Endodermal cell (in vitro differentiated cells): ENCODE measurements around the gene PYROXD2. TPM values are rescaled to one million over a fixed set of nuclear protein-coding genes. Genes with fewer than 3 reads are reported as not detected.

Source experiments
- DNase-seq: peaks from one replicate; pipeline ENCODE4 v3.0.0-alpha.2; 2017
- H3K27ac ChIP-seq: 2 replicates; pipeline ENCODE4 v1.5.1; 2013; ENCODE audit warnings: mild to moderate bottlenecking, low read depth, low read length, moderate library complexity
- H3K27me3 ChIP-seq: 2 replicates; pipeline ENCODE4 v1.6.1; 2013; ENCODE audit warnings: mild to moderate bottlenecking, low read length, moderate library complexity; ENCODE audit not compliant: insufficient read depth, control insufficient read depth, poor library complexity, severe bottlenecking
- H3K36me3 ChIP-seq: 2 replicates; pipeline ENCODE4 v1.7.0; 2013; ENCODE audit warnings: mild to moderate bottlenecking, low read length, moderate library complexity; ENCODE audit not compliant: control insufficient read depth, insufficient read depth
- H3K4me1 ChIP-seq: one replicate; pipeline ENCODE4 v1.7.0; 2013; ENCODE audit warnings: low read length; ENCODE audit not compliant: control insufficient read depth, insufficient read depth
- H3K4me3 ChIP-seq: 2 replicates; pipeline ENCODE4 v1.5.1; 2013; ENCODE audit warnings: mild to moderate bottlenecking, low read length, moderate library complexity
- H3K9ac ChIP-seq: 2 replicates; pipeline ENCODE4 v1.6.1; 2013; ENCODE audit warnings: mild to moderate bottlenecking, low read length, moderate library complexity; ENCODE audit not compliant: poor library complexity, severe bottlenecking; ENCODE audit errors: extremely low read depth
- H3K9me3 ChIP-seq: 2 replicates; pipeline ENCODE4 v1.6.1; 2013; ENCODE audit warnings: mild to moderate bottlenecking, low read length, moderate library complexity; ENCODE audit not compliant: control insufficient read depth
- H3K27ac Mint-ChIP-seq: 2 replicates; pipeline ENCODE4 v1.8.0; 2020; ENCODE audit warnings: mixed read lengths
- H3K27me3 Mint-ChIP-seq: 2 replicates; pipeline ENCODE4 v1.8.0; 2021; ENCODE audit warnings: mild to moderate bottlenecking, mixed read lengths; ENCODE audit not compliant: insufficient read depth
- H3K36me3 Mint-ChIP-seq: 2 replicates; pipeline ENCODE4 v1.8.0; 2020; ENCODE audit warnings: low read depth, mixed read lengths
- H3K4me1 Mint-ChIP-seq: 2 replicates; pipeline ENCODE4 v1.8.0; 2020; ENCODE audit warnings: mixed read lengths
- H3K4me3 Mint-ChIP-seq: 2 replicates; pipeline ENCODE4 v1.8.0; 2020; ENCODE audit warnings: mild to moderate bottlenecking, moderate library complexity, mixed read lengths
- H3K9me3 Mint-ChIP-seq: 2 replicates; pipeline ENCODE4 v1.8.0; 2020; ENCODE audit warnings: mild to moderate bottlenecking, mixed read lengths
- CTCF ChIP-seq: fragments of 200-600 bp; sonication (generic); conservative IDR thresholded peaks from 2 replicates; pipeline ENCODE4 v1.5.0; 2021; ENCODE audit warnings: antibody characterized with exemption, mild to moderate bottlenecking
- WGBS, 2 experiments: methylation state at CpG; one replicate each; pipeline versions ENCODE4 v1.1.5 to v1.1.7; 2013; ENCODE audit warnings: missing lambda C conversion rate in 2 of 2, mixed read lengths in 1 of 2; ENCODE audit not compliant: insufficient coverage in 1 of 2, insufficient read length in 1 of 2; 5-methylcytosine and 5-hydroxymethylcytosine counted together
- total RNA-seq, 2 donors: library from RNA; stranded (reverse); fragmentation: NEBNext Ultra II Directional in 1 of 2; extraction: Animal tissue kit (Norgen Biotek cat#: 25700) in 1 of 2; gene quantifications; 2 replicates in 1 of 2; 3 replicates in 1 of 2; pipeline ENCODE4 v1.2.1, GENCODE V29; 2021

The PYROXD2 gene
- total RNA-seq, 2 donors from 2014 or later: 9.2 to 9.5 TPM

GRCh38 chr10:98374217-98374985 lies 40.6 kb downstream of the PYROXD2 start:
- Histone ChIP-seq H3K4me3 (no peak overlapping the region), H3K27me3 (no peaks in the 10 kb centered on the region), H3K4me1 (peaks cover 3% of the 10 kb centered on the region), H3K9ac (no peak overlapping the region), H3K9me3 (peaks cover 7% of the 10 kb centered on the region), H3K36me3 (no peaks in the 10 kb centered on the region), H3K27ac (no peak overlapping the region)
- peaks cover 9% of the 10 kb centered on the region for H3K4me1 Mint-ChIP-seq
- no peaks in the 10 kb centered on the region for H3K27me3 Mint-ChIP-seq
- H3K9me3 Mint-ChIP-seq: peaks cover 9% of the 10 kb centered on the region
- H3K36me3 Mint-ChIP-seq: no peaks in the 10 kb centered on the region
- H3K27ac Mint-ChIP-seq: no peak overlapping the region
- no peak overlapping the region for H3K4me3 Mint-ChIP-seq
- no peak for TF ChIP-seq CTCF
- peak; percentile 80 for DNase-seq
- WGBS, 2 experiments: 58 to 65% methylated on average over 5 to 8 of the region's 8 CpGs

GRCh38 chr10:98373260-98374040 lies 41.5 kb downstream of the PYROXD2 start:
- Histone ChIP-seq H3K9ac (no peak overlapping the region), H3K27ac (no peak overlapping the region), H3K27me3 (no peaks in the 10 kb centered on the region), H3K4me3 (no peak overlapping the region), H3K4me1 (peaks cover 3% of the 10 kb centered on the region), H3K36me3 (no peaks in the 10 kb centered on the region), H3K9me3 (peaks cover 7% of the 10 kb centered on the region)
- Mint-ChIP-seq H3K4me3 (no peak overlapping the region), H3K27ac (no peak overlapping the region), H3K4me1 (peaks cover 9% of the 10 kb centered on the region), H3K27me3 (no peaks in the 10 kb centered on the region), H3K9me3 (peaks cover 9% of the 10 kb centered on the region), H3K36me3 (no peaks in the 10 kb centered on the region)
- TF ChIP-seq CTCF: no peak
- WGBS, 2 experiments: 88 to 90% methylated on average over 5 to 11 of the region's 12 CpGs
- DNase-seq: no peak

- Mint-ChIP-seq H3K9me3 (no peaks in the 10 kb centered on the region), H3K27ac (no peak overlapping the region), H3K4me3 (no peak overlapping the region), H3K4me1 (peaks cover 12% of the 10 kb centered on the region), H3K36me3 (no peaks in the 10 kb centered on the region), H3K27me3 (peaks cover 8% of the 10 kb centered on the region)
- H3K27me3 ChIP-seq: no peaks in the 10 kb centered on the region
- no peak overlapping the region for H3K27ac ChIP-seq
- TF ChIP-seq CTCF: no peak
- no peaks in the 10 kb centered on the region for H3K36me3 ChIP-seq
- 89 to 92% methylated on average over 11 to 14 of the region's 14 CpGs for WGBS, 2 experiments
- DNase-seq: no peak
- H3K9ac ChIP-seq: no peak overlapping the region
- peaks cover 3% of the 10 kb centered on the region for H3K4me1 ChIP-seq
- no peak overlapping the region for H3K4me3 ChIP-seq
- H3K9me3 ChIP-seq: no peaks in the 10 kb centered on the region
Observed at GRCh38 chr10:98370831-98371820, 43.9 kb downstream of the PYROXD2 start.
